Measurements from ENCODE around the gene LAMA2.

GRCh38 chr6:129543981-129544380 is 661.0 kb downstream of the LAMA2 start:
- TF ChIP-seq CTCF (conservative IDR thresholded peaks at IDR 0.05; ENCODE audit: low read depth in 2 of 2) (no peak), REST (IDR thresholded peaks at IDR 0.05; ENCODE audit: unreplicated experiment) (no peak), CREB1 (CRISPR knock-in tag; IDR thresholded peaks at IDR 0.05; ENCODE audit: low read depth) (no peak), POLR2AphosphoS5 (IDR thresholded peaks at IDR 0.05; ENCODE audit: low read depth) (no peak), JUNB (IDR thresholded peaks at IDR 0.05; ENCODE audit: unreplicated experiment) (no peak), EZH2 (IDR thresholded peaks at IDR 0.05; ENCODE audit: low read depth, unreplicated experiment) (no peak), EZH2phosphoT487 (IDR thresholded peaks at IDR 0.05; ENCODE audit: unreplicated experiment) (no peak), ZNF462 (CRISPR knock-in tag; IDR thresholded peaks at IDR 0.05) (no peak)
